IPS-20b (cell line): ENCODE data around the gene NEK2.

ENCODE experiments used
- H3K27ac ChIP-seq: one replicate; pipeline ENCODE4 v1.5.1; 2013; ENCODE audit warnings: low read length
- H3K27me3 ChIP-seq: 2 replicates; pipeline ENCODE4 v1.6.1; 2013; ENCODE audit warnings: mild to moderate bottlenecking, low read length, inconsistent platforms; ENCODE audit not compliant: insufficient read depth
- H3K36me3 ChIP-seq: 2 replicates; pipeline ENCODE4 v1.6.1; 2013; ENCODE audit warnings: low read depth, mild to moderate bottlenecking, inconsistent platforms, low read length, moderate library complexity; ENCODE audit not compliant: insufficient read depth
- H3K4me1 ChIP-seq: 2 replicates; pipeline ENCODE4 v1.6.1; 2013; ENCODE audit warnings: mild to moderate bottlenecking, control low read depth, inconsistent platforms, low read length, moderate library complexity; ENCODE audit not compliant: insufficient read depth
- H3K4me3 ChIP-seq: 2 replicates; pipeline ENCODE4 v1.5.1; 2013; ENCODE audit warnings: mild to moderate bottlenecking, low read length, inconsistent platforms
- H3K9ac ChIP-seq: 2 replicates; pipeline ENCODE4 v1.6.1; 2013; ENCODE audit warnings: low read depth, mild to moderate bottlenecking, inconsistent platforms, low read length, moderate library complexity
- H3K9me3 ChIP-seq: 2 replicates; pipeline ENCODE4 v1.6.1; 2013; ENCODE audit warnings: mild to moderate bottlenecking, low read depth, low read length, inconsistent platforms; ENCODE audit not compliant: insufficient read depth

NEK2 gene

GRCh38 chr1:211660718-211661222, 14.7 kb downstream of the NEK2 start:
- H3K4me1 ChIP-seq = no peaks in the 10 kb centered on the region
- H3K9ac ChIP-seq = no peak overlapping the region
- H3K9me3 ChIP-seq = no peaks in the 10 kb centered on the region
- no peak overlapping the region for H3K4me3 ChIP-seq
- H3K27ac ChIP-seq = no peak overlapping the region
- peaks cover 23% of the 10 kb centered on the region for H3K36me3 ChIP-seq
- H3K27me3 ChIP-seq = no peaks in the 10 kb centered on the region

- no peak overlapping the region for H3K4me3 ChIP-seq
- H3K27ac ChIP-seq = no peak overlapping the region
- no peaks in the 10 kb centered on the region for H3K36me3 ChIP-seq
- H3K4me1 ChIP-seq = peaks cover 2% of the 10 kb centered on the region; the same call in 1 of the 2 replicates
- peaks cover 8% of the 10 kb centered on the region for H3K27me3 ChIP-seq
- no peaks in the 10 kb centered on the region for H3K9me3 ChIP-seq
- H3K9ac ChIP-seq = no peak overlapping the region
Measured at GRCh38 chr1:211656728-211657127, 18.7 kb downstream of the NEK2 start.

- no peak overlapping the region for H3K4me3 ChIP-seq
Measured at GRCh38 chr1:211654838-211655787, 20.3 kb downstream of the NEK2 start.

DNA sequence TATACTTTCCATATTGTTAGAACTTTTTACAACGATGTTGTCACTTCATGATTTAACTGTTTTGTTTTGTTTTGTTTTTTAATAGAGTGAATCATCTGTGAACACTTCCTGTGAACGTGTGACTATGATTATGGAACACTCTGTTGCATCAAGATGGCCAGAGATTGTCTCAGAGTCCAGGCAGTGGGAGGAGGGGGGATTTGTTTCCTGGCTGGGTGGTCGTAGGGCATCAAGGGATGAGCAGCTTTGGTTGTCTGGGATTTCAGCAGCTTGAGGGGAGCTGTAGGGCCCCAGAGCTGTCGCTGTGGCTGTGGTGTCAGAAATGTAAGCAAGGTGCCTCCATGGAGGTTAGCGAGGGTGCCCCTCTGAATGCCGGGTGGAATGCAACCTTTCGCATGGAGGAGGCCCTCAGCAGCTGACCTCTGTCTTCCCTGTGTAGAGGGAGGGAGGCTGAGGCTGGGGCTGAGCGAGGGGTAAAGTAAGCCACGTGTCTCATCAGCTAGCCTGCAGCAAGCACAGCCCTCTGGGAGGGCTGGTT, 21.4 kb downstream of the NEK2 start:
- Histone ChIP-seq H3K4me3 (no peak overlapping the region), H3K36me3 (no peaks in the 10 kb centered on the region), H3K27me3 (peaks cover 8% of the 10 kb centered on the region), H3K27ac (no peak overlapping the region), H3K9ac (no peak overlapping the region), H3K9me3 (no peaks in the 10 kb centered on the region), H3K4me1 (peaks cover 2% of the 10 kb centered on the region; the same call in 1 of the 2 replicates)

More at GRCh38 chr1:211654838-211655787, 20.3 kb downstream of the NEK2 start:
- peaks cover 2% of the 10 kb centered on the region; the same call in 1 of the 2 replicates for H3K4me1 ChIP-seq
- H3K27me3 ChIP-seq = peaks cover 8% of the 10 kb centered on the region
- no peak overlapping the region for H3K27ac ChIP-seq
- no peak overlapping the region for H3K9ac ChIP-seq
- H3K9me3 ChIP-seq = no peaks in the 10 kb centered on the region
- no peaks in the 10 kb centered on the region for H3K36me3 ChIP-seq

DNA sequence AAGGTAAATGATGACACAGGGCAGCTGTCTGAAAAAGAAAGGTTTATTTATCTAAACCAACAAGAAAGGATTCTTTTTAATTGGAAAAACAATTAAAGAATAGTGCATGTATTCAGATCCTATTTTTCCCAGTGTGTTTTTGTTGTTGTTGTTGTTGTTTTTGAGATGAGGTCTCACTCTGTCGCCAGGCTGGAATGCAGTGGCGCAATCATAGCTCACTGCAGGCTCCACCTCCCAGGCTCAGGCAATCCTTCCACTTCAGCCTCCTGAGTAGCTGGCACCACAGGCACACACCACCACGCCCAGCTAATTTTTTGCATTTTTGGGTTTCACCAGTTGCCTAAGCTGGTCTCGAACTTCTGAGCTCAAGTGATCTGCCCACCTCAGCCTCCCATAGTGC, 22.1 kb downstream of the NEK2 start:
- Histone ChIP-seq H3K9ac (no peak overlapping the region), H3K4me3 (no peak overlapping the region), H3K4me1 (peaks cover 2% of the 10 kb centered on the region; the same call in 1 of the 2 replicates), H3K27me3 (peaks cover 8% of the 10 kb centered on the region), H3K36me3 (no peaks in the 10 kb centered on the region), H3K27ac (no peak overlapping the region), H3K9me3 (no peaks in the 10 kb centered on the region)

DNA sequence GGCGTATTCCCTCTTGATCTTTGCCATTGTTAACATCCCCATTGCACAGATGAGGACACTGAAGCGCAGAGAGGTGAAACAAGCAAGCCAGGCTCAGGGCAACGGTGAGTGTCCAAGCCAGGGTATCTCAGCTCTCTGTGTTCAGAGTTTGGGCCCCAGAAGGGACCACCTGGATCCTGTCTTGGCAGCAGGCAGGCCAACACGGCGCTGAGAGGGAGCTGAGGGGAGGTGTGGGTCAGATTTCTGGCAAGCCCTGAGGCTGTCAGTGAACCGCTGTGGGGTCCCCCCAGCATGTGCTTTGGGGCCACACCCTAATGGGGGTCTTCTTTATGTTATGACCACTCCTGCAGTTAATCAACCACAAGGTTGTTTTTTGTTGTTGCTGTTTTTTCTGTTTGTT, 23.1 kb downstream of the NEK2 start:
- peaks cover 2% of the 10 kb centered on the region; the same call in 1 of the 2 replicates for H3K4me1 ChIP-seq
- H3K9me3 ChIP-seq = no peaks in the 10 kb centered on the region
- H3K36me3 ChIP-seq = no peaks in the 10 kb centered on the region
- no peak overlapping the region for H3K4me3 ChIP-seq
- no peak overlapping the region for H3K9ac ChIP-seq
- no peak overlapping the region for H3K27ac ChIP-seq
- peaks cover 8% of the 10 kb centered on the region for H3K27me3 ChIP-seq

GRCh38 chr1:211650904-211651303, 24.5 kb downstream of the NEK2 start:
- no peaks in the 10 kb centered on the region for H3K9me3 ChIP-seq
- H3K4me3 ChIP-seq = no peak overlapping the region
- H3K27ac ChIP-seq = no peak overlapping the region
- H3K27me3 ChIP-seq = peaks cover 8% of the 10 kb centered on the region
- no peaks in the 10 kb centered on the region for H3K36me3 ChIP-seq
- no peak overlapping the region for H3K9ac ChIP-seq
- peaks cover 2% of the 10 kb centered on the region; the same call in 1 of the 2 replicates for H3K4me1 ChIP-seq

- Histone ChIP-seq H3K9me3 (no peaks in the 10 kb centered on the region), H3K36me3 (no peaks in the 10 kb centered on the region), H3K9ac (no peak overlapping the region), H3K4me1 (no peaks in the 10 kb centered on the region), H3K4me3 (no peak overlapping the region), H3K27ac (no peak overlapping the region), H3K27me3 (peaks cover under 1% of the 10 kb centered on the region; the same call in 1 of the 2 replicates)
Measured at GRCh38 chr1:211648980-211649934, 26.2 kb downstream of the NEK2 start.

- H3K4me1 ChIP-seq = no peaks in the 10 kb centered on the region
- no peak overlapping the region for H3K4me3 ChIP-seq
- no peak overlapping the region for H3K9ac ChIP-seq
- no peak overlapping the region for H3K27ac ChIP-seq
- H3K36me3 ChIP-seq = no peaks in the 10 kb centered on the region
- no peaks in the 10 kb centered on the region for H3K9me3 ChIP-seq
- H3K27me3 ChIP-seq = no peaks in the 10 kb centered on the region
Measured at GRCh38 chr1:211648336-211648735, 27.1 kb downstream of the NEK2 start.

DNA sequence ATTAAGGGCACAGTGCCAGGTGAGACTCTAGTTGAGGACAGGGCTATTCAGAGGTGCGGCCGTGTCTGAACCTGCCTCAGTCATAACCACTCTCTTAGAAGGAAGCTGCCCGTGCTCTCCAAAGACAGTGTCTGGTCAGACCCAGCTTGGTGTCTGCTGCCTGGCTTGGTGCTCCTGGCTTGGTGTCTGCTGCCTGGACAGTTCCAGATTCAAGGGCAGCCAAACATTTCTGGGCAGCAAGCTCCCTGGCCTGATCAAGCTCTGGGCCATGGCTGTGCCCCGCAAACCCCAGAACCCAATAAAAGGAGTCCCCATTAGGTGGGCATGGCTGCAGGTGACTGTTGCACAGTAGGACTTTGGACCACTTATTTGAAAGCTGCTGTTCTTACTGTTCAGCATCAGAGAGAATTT, 27.7 kb downstream of the NEK2 start:
- no peaks in the 10 kb centered on the region for H3K9me3 ChIP-seq
- no peaks in the 10 kb centered on the region for H3K36me3 ChIP-seq
- H3K27me3 ChIP-seq = no peaks in the 10 kb centered on the region
- no peak overlapping the region for H3K9ac ChIP-seq
- H3K4me3 ChIP-seq = no peak overlapping the region
- H3K27ac ChIP-seq = no peak overlapping the region
- no peaks in the 10 kb centered on the region for H3K4me1 ChIP-seq

DNA sequence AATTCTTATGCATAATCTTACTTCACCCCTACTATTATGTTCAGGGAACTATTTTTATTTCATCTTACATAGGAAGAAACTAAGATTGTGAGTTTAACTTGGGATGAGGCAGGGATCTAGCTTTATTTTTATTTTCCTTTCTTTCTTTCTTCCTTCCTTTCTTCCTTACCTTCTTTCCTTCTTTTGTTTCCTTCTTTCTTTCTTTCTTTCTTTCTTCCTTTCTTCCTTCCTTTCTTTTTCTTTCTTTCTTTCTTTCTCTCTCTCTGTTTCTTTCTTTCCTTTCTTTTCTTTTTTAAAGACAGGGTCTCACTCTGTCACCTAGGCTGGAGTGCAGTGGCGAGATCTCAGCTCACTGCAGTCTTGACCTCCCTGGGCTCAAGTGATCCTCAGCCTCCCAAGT, 28.9 kb downstream of the NEK2 start:
- Histone ChIP-seq H3K4me1 (no peaks in the 10 kb centered on the region), H3K36me3 (no peaks in the 10 kb centered on the region), H3K4me3 (no peak overlapping the region), H3K9me3 (no peaks in the 10 kb centered on the region), H3K27ac (no peak overlapping the region), H3K27me3 (no peaks in the 10 kb centered on the region), H3K9ac (no peak overlapping the region)
